Activated CD4-positive, alpha-beta T cell treated with anti-CD3 and anti-CD28 coated beads for 1 hour (primary cell): ENCODE measurements around the gene ATP5PB.

ENCODE experiments used
- DNase-seq: peaks from one replicate; pipeline ENCODE4 v3.0.0-alpha.2; 2020

ATP5PB gene

DNA sequence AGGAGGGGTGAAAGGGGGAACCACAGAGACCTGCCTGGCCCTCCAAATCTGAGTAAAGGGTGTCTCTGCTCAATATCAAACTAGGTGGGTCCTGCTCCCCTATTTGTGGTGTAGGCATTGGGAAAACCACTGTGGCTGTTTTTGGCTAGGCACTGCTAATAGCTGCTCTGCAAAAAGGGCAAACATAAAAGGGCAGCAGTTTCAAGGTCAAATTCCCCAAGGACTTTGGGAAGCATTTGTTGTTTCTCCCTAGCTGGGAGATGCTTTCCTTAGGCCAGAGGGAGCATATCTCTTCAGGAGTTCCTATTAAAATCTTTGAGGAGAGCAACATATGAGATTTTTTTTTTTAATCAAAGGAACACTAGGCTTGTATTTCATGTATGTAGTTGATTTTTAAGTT, 26.9 kb downstream of the ATP5PB start:
- DNase-seq, result no peak

DNA sequence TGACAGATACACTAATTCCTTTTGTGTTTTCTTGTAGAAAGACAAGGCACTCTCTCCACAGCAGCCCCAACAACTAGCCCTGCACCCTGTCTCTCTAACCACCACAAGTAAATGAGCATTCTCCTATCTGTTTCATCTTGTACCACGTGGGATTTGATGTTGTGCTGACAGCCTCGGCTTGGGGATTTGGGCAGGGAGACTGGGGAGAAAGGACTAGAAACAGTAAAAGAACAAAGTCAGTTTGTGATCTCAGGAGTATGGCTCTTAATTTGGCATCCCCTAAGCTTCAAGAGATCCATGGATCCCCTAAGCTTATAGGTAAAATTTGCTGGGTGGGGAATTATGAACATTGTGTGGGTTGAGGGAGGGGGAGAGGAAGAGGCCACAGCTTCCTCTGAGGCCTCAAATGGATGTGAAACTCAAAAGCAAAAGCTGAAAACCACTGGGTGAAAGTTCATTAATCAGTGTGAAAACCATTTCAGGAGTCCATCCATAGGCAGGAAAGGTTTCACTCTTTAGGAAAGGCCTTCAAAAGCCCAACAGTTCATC, 27.6 kb downstream of the ATP5PB start:
- no peak for DNase-seq

DNA sequence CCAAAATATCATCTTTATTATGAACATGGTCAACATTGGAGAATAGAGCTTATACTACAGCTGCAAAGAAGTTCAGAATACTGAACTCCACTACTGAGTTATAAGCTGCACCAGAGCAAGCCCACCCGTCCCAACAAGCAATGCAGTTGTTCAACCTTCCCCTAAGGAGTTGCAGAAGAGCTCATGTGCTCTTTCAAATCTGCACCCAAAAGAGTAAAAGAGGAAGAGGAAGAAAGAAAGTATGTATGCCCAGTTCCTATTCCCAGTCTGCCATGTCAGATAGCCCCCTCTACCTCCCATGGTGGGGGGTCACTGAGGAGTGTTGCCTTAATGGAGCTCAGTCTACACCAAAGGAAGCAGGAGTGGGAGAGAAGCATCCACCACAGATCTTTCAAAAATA, 31.4 kb downstream of the ATP5PB start:
- no peak for DNase-seq

DNA sequence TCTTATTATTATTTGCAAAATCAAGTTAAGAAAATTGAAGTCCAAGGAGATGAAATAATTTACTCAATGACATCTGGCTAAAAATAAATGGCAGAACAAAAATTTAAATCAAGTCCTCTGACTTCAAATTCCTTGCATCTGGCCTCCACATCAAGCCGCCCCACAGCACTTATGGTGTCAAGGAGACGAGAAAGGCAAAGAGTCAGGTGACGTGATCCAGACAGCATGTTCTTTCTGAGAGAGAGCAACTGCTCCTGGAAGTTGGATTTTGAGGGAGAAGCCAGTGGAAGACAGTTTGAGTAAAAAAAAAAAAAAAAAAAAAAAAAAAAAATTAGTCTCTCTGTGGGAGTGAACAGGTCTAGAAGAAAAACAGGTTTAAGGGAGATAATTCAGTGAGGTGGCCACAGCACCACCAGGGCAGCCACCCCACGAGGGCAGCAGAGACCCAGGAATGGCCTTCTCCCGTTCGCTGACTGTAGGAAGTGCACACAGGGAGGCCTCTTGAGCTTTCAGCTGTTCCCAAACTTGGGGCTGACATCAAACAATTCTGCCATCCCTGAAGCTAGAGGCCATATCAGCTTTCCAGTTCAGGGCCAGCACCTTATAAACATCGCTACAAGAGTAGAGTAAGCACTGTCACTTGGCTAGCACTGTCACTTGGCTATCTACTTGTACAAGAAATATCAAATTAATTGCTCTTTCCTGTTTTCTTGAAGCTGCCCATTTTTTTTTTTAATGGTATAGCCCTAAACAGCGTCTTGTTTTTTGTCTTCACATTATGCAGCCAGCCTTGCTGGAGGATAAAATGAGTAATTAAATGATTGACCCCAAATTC, 32.3 kb downstream of the ATP5PB start:
- peak; percentile 45 for DNase-seq

DNA sequence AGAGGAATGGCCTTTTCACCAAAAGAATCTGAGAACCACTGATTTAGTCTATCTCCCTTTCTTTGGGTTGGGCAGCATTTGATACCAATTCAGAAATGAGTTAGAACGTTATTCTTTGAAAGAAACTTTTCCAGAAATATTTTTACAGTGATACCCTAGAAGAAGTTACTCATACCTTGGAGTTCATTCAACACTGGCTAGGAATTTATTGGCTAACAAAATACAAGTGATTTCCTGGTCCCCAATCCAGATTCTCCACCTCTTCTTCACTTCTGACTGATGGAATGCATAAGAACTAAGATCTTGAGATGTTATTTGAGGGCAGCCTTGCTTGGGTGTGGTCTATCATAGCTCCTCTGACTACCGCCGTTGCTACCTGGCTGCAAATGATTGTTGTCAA, 33.9 kb downstream of the ATP5PB start:
- DNase-seq, result no peak

DNA sequence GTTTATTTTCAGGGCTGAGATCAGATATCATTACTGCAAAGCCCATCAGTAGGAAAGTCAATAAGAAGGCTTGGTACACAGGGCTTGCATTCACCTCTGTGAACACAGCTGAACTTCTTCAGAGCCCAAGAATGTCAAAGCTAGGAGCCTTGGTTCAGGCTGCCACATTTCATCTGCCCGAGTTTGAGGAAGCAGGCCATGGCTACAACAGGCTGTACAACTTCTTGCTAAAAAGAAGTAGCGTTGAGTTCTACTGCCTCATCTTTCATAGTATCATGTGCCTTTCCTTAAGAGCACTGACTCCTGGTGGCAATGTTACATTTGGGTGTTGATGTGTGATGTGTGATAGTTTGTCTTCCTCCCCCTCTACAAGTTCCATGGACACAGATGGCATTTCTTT, 34.6 kb downstream of the ATP5PB start:
- DNase-seq, result no peak

DNA sequence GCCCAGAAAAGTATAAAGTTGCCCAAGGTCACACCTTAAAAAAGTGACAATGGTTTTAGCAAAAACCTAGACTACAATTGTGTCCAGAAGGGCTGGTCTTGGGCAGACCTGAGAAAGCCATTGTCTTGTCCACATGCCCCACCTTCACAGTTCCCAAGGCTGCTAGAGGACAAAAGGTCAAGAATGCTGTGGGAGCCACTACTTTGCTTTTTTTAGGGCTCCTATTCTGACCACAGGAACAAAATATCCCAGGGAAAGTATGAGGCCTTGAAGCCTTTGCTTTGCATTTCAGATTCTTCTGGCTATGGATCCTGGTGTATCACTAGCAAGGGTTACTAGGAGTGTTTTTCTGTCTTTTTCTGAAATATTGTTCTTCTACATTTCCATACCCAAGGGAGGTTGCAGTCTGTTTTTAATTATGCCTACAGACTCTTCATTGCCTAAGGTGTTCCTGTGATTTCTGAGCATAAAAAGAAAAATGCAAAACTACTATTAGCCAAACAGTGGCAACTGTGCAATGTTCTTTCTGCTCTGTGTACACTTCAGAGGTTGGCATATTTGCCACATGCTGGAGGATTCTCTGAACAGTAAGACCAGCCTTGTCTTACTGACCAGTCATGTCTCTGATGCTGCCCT, 35.2 kb downstream of the ATP5PB start:
- no peak for DNase-seq

DNA sequence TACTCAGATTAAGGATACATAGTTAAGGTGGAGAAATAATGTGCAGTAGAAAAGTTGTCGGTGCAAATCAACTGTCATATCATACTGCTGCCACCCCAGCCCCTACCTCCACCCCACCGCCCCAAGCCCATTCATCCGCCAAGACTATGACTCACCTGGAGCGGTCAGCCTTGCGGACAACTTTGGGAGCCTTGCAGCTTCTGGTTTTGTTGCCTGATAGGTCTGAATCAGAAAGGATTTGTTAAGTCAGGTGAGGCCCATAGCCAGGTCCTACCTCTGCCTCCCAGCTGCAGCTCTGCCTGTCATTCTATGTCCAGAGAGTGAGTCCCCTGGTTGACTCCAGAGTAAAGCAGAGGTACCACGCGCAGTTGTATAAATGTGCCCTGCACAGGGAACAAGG, 37.2 kb downstream of the ATP5PB start:
- DNase-seq, result no peak

DNA sequence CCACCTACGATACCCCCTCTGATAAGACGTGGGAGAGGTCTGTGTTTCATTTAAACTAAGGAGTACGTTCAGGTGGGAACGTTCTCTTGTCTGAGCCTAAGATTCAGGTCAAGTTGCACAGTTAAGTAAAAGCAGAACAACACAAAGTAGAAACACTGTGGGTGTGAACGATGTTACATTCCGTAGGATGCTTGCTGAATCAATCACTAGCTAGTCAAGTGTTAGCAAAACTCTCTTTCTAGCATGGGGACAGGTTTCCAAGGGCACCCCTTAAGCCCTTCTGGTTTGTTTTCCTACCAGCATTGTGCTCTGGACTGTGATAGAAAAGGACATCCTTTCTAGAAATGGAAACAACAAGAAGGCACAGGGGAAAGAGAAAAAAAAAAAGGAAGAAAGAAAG, 37.9 kb downstream of the ATP5PB start:
- no peak for DNase-seq

DNA sequence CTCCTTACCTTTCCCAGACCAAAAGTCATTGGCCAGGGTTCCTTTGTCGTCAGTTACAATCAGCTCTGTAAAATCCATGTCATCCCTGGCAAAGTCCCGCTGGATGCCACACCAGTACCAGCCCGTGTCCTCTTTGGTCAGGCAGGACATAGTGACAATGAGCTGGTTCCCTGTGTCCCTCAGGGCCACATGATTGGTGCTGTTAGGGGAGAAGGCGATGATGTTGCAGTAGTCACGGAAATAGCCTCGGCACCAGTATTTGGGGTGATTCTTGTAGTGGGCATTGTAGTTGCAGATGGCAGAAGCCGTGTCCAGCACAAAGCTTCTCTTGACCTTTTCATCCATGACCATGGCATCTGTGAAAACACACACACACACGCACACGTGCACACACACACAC, 39.4 kb downstream of the ATP5PB start:
- no peak for DNase-seq

DNA sequence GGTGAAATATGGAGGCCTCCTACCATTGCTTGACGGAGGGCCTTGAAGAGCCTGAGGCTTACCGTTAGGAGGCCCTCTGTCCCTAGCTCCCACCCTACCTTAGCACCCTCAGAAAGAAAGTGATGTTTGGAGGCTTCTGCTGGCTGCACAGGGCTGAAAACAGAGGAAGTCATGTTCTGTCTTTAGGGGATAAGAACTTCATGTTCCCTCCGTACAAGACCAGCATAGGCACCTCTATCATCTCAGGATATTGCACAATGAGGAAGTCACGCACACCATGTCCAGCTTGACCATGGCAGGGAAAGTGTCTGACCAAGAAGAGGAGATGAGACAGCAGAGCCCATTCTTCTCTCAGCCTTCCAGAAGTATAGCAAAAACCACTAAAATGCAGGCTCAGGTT, 40.3 kb downstream of the ATP5PB start:
- no peak for DNase-seq

DNA sequence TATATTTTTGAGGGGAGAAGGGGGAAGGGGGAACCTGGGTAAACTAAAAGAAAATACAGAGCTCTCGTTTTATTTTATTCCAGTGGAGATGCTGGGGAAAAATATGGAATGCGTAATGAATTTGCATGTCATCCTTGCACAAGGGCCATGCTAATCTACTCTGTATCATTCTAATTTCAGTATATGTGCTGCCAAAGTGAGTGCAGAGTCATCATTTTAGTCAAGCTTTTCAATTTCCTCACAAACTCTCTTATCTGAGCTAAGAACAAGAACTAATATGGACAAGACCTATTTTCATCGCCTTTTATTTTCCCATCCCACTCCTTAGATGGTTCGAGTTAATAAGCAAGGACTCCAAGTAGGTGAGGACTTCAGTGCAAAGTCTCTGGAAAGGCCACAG, 41.0 kb downstream of the ATP5PB start:
- no peak for DNase-seq

DNA sequence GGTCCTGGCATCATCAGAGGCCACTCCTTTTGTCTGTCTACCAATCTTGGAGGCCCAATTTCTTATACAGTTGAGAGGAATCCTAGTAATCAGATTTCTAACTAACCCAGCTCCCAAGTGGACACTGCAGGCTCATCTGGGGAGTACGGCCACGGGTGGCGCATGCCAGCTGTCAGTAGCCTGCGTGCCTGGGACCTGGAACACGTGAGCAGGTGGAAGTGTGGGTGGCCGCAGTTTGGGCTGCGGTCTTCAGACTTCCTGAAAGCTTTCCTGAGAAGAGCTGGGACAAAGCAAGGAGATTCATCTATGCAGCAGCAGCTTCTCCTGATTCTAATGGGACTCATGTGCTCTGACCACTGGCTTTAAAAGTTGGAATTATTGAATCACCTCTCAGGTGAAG, 41.8 kb downstream of the ATP5PB start:
- no peak for DNase-seq

DNA sequence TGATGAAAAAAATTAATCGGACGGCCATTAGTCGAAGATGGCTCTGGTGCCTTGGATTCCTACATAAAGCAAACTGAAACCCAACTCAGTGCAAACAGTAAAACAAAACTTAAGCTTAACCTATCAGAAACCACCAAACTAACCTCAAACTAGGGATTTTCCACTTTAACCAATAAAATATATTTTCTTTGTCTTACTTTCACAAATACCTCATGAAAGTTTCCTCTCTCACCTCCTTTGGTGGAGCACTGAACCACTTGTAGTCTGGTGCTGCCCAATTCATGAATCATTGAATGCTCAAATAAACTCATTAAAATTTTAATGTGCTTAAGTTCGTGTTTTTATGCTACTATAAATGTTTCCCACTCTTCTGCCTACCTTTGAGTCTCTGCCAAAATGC, 47.1 kb downstream of the ATP5PB start:
- no peak for DNase-seq

DNA sequence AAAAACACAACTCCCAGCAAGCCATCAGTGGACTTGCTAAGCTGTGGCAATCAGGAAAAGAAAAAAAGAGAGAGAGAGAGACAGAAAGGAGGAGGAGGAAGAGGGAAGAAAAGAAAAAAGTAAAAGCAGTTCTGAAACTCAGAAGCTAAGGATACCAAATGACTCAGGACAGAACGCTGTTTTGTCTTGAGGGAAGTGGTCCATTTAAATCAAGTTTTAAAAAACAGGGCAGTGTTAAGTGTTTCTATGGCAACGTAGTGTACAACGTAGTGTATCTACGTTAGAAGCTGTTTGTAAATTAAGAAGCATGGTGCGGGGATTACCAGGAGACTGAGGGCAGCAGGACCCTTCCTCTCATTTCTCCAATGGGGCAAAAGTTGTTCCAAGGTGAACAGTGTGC, 48.3 kb downstream of the ATP5PB start:
- DNase-seq, result no peak

DNA sequence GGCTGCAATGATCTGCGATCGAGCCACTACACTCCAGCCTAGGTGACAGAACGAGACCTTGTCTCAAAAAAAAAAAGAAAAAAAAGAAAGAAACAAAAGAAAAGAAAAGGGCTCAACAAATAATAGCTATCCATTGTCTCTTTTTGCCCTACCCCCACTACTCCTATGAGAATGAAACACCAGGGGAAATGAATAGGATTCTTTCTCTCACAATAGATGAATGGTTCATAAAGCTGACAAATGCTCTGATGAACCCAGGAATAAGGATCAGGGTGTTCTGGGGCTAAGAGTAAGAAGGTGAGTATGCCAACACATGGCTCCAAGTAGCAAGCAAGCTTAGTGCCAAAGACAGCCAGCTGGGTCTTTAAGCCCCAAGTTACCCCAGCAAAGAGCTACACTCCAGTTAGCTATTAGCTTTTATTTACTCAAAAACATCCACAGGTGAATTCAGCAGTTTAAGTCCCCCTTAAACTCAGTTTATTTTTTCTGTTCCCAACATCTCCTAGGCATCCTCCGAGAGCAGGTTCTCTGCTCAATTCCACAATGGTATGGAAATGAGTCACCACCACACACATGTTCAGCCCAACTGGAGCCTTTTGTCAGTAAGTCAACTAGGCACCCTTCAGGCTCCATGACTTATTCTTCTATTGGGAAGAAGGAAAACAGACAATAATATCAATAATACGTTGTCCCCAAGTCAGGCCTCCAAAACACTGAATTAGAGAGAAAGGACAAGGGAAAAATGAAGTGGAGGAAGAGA, 49.9 kb downstream of the ATP5PB start:
- no peak for DNase-seq

DNA sequence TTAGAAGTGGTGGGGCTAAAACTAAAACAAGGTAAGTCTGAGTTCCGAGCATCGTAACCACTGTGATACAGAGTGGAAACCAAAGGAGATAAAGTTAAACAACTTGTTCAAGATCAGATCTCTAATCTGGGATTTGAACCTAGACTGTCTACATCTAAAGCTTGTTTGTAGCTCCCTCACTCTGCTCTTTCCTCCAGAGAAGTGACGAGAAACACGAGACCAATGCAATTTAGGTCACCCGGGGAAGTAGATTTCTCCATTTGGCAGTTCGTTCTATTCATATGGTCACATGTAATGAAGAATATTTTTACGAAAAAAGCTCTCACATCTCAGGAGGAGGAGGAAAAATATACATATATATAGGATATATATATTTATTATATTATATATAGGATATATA, 52.4 kb downstream of the ATP5PB start:
- no peak for DNase-seq

DNA sequence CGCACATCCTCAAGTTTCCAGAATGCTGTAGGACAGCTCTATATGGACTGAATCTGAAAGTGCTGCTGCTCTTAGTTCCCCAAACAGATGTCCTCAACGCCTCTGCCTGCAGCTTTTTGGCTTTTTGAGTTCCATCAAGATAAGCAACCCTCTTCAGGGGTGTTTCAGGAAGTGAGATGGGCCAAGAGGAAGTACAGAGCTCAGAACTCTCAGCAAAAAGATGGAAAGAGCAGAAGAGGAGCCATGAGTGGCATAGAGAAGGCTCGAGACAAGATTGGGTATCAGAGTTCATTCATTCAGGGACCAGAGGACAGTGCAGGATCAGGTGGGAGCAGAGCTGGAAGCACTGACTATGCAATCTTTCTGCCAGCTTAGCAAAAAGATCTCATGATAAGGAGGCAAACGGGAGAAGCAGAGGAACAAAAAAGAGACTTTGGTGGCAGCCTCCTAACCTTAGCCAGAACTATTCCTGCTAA, 54.4 kb downstream of the ATP5PB start, which contains the start of the genes ADORA3 and TMIGD3:
TSS of gene ADORA3 (minus strand) at position 49 of the 476 bp plus-strand sequence. CDS start 279 bp downstream, outside the sequence.
TSS of gene TMIGD3 (minus strand) at position 49 of the 476 bp plus-strand sequence. CDS start 279 bp downstream, outside the sequence.
- no peak for DNase-seq

DNA sequence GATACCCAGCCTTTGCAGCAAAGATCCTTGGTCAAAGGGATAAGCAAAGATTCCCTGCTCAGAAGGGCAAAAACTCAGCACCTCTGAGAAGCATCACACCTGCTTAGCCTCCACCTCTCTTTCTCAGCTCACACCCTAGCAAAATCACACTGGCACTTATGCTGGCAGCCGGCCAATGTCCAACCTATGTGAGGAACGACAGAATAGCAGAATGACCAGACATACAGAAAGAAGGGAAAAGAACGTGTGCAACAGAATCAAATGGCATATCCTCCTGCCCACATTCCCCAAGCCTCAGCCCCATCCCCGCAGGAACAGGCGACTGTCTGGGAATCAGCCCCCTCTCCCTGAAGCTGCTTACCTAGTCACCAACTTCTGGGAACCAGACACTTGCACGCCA, 54.8 kb downstream of the ATP5PB start:
- no peak for DNase-seq

DNA sequence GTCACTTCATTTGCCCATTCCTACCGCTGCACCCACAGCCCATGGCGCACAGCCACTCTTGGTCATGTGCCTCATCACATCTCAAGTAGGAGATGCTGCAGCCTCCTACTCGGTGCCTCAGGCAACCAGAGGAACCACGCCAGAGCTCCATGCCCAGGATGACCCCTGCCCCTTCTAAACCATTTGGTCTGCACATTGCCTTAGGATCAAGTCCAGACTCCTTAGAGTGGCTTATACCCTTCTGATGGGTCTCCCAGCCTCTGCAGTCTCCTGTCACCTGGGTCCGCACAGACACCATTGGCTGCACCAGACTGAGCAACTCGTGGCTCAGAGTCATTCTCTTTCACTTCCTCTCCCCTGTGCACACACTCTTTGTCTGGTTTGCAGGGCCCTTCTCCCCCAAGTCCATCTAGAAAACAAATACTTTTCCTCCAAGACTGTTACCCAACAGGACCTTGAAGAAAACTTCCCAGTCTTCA, 56.4 kb downstream of the ATP5PB start:
- no peak for DNase-seq

DNA sequence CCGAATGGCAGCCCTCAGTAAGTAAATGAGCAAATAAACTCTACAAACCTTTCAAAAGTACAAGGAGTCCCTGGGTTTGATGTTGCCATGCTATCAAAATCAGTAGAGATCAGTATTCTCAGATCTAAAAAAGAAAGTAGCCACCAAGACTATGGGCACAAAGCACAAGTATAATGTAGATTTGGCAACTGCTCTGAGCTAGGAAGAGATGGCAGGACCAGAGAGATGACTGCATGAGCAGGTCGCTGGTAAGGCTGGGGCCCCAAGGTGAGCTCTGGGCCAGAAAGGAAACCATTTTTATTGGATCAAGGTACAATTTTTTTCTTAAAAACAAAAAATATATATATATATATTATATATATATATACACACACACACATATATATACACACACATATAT, 57.3 kb downstream of the ATP5PB start:
- DNase-seq, result no peak

DNA sequence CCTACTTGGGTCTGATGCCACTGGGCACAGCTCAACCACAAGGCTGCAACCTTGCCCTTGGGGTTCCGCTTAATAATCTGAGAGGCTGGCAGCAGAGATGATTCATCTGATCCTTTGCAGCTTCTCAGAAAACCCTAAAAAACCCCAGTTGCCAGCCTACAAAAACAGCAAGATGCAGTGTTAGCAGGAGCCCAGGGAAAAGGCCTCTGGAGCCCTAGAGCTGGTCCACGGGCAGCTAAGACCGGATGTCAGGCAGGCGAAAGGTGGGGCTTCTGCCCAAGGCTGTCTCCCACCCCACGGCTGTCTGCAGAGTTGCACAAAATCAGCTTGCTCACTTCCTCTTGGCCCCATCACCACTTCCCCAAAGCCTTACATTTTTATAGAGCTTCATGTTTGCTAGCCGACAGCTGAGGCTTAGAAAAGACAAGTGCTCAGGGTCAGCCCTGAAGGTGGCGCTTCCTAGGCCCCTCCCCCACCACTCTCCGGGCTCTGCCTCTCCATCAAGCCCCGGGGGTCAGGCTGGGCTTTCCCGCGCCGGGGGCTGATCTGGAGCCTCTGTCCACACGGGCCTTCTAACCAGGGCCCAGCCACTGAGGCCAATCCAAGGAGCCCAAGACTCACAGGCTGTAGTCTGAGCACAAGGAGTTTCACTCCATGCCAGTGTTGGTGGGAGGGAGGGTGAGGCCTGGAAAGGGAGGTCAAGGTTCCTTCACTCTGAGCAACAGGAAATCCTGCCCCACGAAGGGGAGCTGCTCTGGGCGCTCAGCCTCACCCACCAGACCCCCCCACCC, 58.3 kb downstream of the ATP5PB start:
- peak; percentile 29 for DNase-seq
